ENCODE results near the gene BTN3A1.

BTN3A1 gene

DNA sequence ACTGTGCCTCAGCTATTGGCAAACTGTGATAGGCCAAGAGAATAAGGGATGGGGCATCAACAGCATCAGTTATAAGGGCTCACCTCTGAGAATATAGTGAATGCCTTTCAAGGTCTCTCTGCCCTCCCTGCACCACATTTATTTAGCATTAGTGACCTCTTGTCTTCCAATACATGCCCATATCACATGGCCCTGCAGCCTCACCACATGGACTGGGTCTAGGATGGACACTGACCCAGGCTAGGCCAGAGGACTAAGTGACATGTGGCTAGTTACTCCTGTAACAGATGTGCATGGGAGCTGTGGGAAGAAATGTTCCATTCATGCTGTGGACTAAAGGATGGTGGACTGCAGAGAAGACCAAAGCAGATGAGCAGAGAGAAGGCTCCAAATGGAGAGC lies 22.3 kb upstream of the BTN3A1 start:
- TF ChIP-seq CTCF (conservative IDR thresholded peaks at IDR 0.05; ENCODE audit: low read depth, low read length) = no peak
- DNase-seq (ENCODE audit: low read depth) = no peak
- H3K4me3 ChIP-seq (ENCODE audit: low read depth, low read length) = no peak overlapping the region

DNA sequence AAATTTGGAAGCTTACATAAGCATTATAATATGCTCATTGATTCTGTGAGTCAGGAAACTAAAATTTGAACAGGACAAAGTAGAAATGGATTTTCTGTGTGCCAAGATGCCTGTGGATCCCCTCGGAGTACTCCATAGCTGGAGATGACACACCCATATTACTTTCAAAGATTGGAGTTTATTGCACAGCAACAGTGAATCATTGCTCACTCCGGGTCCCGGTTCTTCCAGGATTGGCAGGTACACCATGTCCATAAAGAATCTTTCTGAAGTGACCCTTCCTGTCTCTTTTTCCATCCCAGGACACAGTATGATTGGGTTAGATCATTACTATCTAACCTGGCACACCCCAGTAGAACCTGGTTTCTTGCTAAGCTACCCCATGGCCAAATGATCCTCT lies 21.8 kb upstream of the BTN3A1 start:
- no peak for DNase-seq (ENCODE audit: low read depth)
- no peak overlapping the region for H3K4me3 ChIP-seq (ENCODE audit: low read depth, low read length)
- TF ChIP-seq CTCF (conservative IDR thresholded peaks at IDR 0.05; ENCODE audit: low read depth, low read length) = no peak

DNA sequence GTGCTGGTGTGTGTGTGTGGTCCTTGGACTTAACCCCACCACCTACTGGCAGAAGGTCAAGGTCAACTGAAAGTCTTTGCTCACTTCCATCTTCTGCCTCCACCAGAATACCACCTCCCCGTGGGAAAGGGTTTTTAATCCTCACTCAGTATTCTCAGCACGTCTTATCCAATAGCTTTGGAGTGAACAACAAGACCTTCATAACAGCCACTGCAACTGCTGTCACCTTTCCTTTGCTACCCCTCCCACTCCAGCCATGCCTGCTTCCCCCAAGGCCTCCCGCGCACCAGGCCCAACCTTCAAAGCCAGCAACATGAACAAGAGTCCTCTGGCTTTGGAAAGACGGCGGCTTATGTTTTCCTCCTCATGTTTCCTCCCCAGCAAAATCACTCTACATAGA lies 20.0 kb upstream of the BTN3A1 start:
- DNase-seq (ENCODE audit: low read depth) = no peak
- no peak overlapping the region for H3K4me3 ChIP-seq (ENCODE audit: low read depth, low read length)
- no peak for TF ChIP-seq CTCF (conservative IDR thresholded peaks at IDR 0.05; ENCODE audit: low read depth, low read length)

DNA sequence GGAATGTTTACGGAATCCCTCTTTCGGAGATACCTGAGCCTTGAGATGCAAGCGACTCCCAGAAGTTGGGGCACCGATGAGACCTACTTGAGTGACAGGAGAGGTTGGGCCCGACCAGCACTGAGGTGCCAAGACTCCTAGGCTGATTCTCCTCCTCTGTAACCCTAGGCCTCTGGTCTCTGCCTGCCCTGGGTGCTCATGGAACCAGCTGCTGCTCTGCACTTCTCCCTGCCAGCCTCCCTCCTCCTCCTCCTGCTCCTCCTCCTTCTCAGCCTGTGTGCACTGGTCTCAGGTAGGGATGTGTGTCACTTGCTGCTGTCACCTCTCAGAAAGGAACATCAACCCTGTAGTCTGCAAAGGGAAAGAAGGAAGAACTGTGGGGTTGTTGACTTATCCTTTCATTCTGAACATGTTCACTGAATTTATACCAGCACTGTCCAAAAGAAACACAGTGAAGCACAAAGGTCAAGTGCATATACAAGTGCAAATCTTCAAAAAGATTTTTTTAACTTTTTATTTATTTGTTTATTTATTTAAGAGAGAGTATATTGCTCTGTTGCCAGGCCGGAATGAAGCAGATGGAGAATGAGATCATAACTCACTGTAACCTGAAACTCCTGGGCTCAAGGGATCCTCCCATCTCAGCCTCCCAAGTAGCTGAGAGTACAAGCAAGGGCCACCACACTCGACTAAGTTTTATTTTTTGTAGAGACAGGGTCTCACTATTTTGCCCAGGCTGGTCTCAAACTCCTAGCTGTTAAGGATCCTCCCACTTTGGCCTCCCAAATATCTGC lies 18.3 kb upstream of the BTN3A1 start:
- H3K4me3 ChIP-seq (ENCODE audit: low read depth, low read length) = peak overlapping the region; percentile 73
- peak; percentile 85 for DNase-seq (ENCODE audit: low read depth)
- no peak for TF ChIP-seq CTCF (conservative IDR thresholded peaks at IDR 0.05; ENCODE audit: low read depth, low read length)

DNA sequence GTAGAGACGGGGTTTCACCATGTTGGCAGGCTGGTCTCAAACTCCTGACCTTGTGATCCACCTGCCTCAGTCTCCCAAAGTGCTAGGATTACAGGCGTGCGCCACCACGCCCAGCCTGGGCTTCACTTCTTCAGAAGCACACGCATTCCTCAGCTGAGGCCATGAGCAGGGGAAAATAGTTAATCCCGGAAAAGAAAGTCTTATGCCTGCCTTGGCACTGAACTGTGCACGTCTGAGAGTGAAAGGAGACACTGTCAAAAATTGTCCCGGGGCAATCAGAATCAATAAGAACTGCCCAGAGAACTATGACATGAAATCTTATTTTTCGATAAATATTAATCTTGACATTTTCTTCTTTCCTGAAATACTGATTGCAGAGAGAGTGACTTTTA lies 16.3 kb upstream of the BTN3A1 start:
- DNase-seq (ENCODE audit: low read depth) = no peak
- no peak for TF ChIP-seq CTCF (conservative IDR thresholded peaks at IDR 0.05; ENCODE audit: low read depth, low read length)
- no peak overlapping the region for H3K4me3 ChIP-seq (ENCODE audit: low read depth, low read length)

DNA sequence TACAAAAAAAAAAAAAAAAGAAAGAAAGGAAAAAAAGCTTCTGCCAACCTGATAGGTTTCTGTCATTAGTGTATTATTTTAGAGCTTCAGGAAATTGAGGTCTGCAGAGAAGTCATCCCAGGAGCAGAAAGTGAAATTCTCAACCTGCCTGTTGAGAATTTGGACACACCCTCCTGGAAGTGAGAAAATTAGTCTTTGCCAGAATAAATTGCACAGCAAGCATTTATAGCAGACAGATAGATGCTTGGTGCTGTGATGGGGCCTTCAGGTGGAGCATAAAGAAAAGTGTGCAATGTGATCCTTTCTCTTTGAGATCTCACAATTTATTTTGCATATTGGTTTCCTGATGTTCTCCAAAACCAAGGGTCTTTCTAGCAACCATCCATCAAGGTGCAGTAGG lies 14.5 kb upstream of the BTN3A1 start:
- no peak overlapping the region for H3K4me3 ChIP-seq (ENCODE audit: low read depth, low read length)
- no peak for TF ChIP-seq CTCF (conservative IDR thresholded peaks at IDR 0.05; ENCODE audit: low read depth, low read length)
- DNase-seq (ENCODE audit: low read depth) = no peak

DNA sequence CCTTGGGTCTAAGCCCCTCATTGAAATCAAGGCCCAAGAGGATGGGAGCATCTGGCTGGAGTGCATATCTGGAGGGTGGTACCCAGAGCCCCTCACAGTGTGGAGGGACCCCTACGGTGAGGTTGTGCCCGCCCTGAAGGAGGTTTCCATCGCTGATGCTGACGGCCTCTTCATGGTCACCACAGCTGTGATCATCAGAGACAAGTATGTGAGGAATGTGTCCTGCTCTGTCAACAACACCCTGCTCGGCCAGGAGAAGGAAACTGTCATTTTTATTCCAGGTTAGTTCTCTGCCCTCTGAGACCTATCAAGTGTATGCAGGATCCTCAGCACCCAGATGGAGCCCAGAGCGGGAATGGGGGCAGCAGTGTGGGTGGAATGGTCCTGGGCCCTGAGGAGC lies 14.1 kb upstream of the BTN3A1 start:
- TF ChIP-seq CTCF (conservative IDR thresholded peaks at IDR 0.05; ENCODE audit: low read depth, low read length) = no peak
- H3K4me3 ChIP-seq (ENCODE audit: low read depth, low read length) = no peak overlapping the region
- DNase-seq (ENCODE audit: low read depth) = no peak

All from choroid plexus epithelial cell (primary cell).